Activated CD8-positive, alpha-beta T cell treated with anti-CD3 and anti-CD28 coated beads for 36 hours (primary cell): ENCODE results near the gene ELMO2. TPM values are rescaled to one million over a fixed set of nuclear protein-coding genes. Genes with fewer than 3 reads are reported as not detected.
A peak's percentile ranks its signal among the peaks of the same experiment; 100 is the strongest.

ENCODE experiments used
- ATAC-seq: fragments of 200-7000 bp; cut with Tn5 transposase; one replicate; pipeline ENCODE4 v1.10.0; 2021; ENCODE audit warnings: mild to moderate bottlenecking, moderate library complexity
- CTCF ChIA-PET: fragments of 350-600 bp; sonication (Branson Sonifier 250); formaldehyde crosslinking; loops from one replicate; lab custom pipeline; 2021; ENCODE audit warnings: antibody characterized with exemption; lab: Charles Lee
- POLR2A ChIA-PET: fragments of 350-600 bp; sonication (Branson Sonifier 250); formaldehyde crosslinking; loops from one replicate; lab custom pipeline; 2021; ENCODE audit warnings: antibody characterized with exemption; lab: Charles Lee
- DNase-seq: peaks from one replicate; pipeline ENCODE4 v3.0.0-alpha.2; 2020
- H3K27ac Mint-ChIP-seq: one replicate; pipeline ENCODE4 v1.8.0; 2021; ENCODE audit warnings: mild to moderate bottlenecking, mixed read lengths
- H3K27me3 Mint-ChIP-seq: one replicate; pipeline ENCODE4 v1.8.0; 2021; ENCODE audit warnings: mixed read lengths
- H3K36me3 Mint-ChIP-seq: one replicate; pipeline ENCODE4 v1.8.0; 2021; ENCODE audit warnings: low read depth, mixed read lengths
- H3K4me1 Mint-ChIP-seq: one replicate; pipeline ENCODE4 v1.8.0; 2021; ENCODE audit warnings: low read depth, mixed read lengths
- H3K4me3 Mint-ChIP-seq: one replicate; pipeline ENCODE4 v1.8.0; 2021; ENCODE audit warnings: mild to moderate bottlenecking, moderate library complexity, mixed read lengths
- H3K9me3 Mint-ChIP-seq: one replicate; pipeline ENCODE4 v1.8.0; 2021; ENCODE audit warnings: mixed read lengths
- CTCF ChIP-seq: fragments of 200-600 bp; IDR thresholded peaks from one replicate; pipeline ENCODE4 v1.8.0; 2022; ENCODE audit warnings: antibody characterized with exemption, mild to moderate bottlenecking
- intact Hi-C: fragments of 100-400 bp; cut with micrococcal nuclease; formaldehyde crosslinking; loops from one replicate; pipeline ENCODE4 v1.10.0; 2022
- total RNA-seq, 2 experiments: library from RNA; stranded (reverse); gene quantifications; one replicate each; pipeline ENCODE4 v1.2.3, GENCODE V29; 2021

Gene ELMO2
- total RNA-seq, 2 experiments from 2014 or later, result 36.2 to 38.1 TPM

- Mint-ChIP-seq H3K27me3 (no peaks in the 10 kb centered on the region), H3K4me3 (peak overlapping the region; percentile 95), H3K27ac (peak overlapping the region; percentile 81), H3K9me3 (no peaks in the 10 kb centered on the region), H3K36me3 (peaks cover 26% of the 10 kb centered on the region), H3K4me1 (peaks cover 88% of the 10 kb centered on the region)
- ATAC-seq (no peak), DNase-seq (no peak)
- intact Hi-C loops, result no loop called here
- ChIA-PET POLR2A (interaction anchor here (0.7 to 5.7 kb wide), 2 partner anchors 27 to 40 kb away, joined by 3 to 32 read pairs; no protein-coding TSS in a partner anchor), CTCF (no interaction called here)
- no peak for TF ChIP-seq CTCF
These were observed 44.6 kb downstream of the ELMO2 start for GRCh38 chr20:46361811-46362210.

- no peak for TF ChIP-seq CTCF
- H3K9me3 Mint-ChIP-seq, result no peaks in the 10 kb centered on the region
- ATAC-seq (peak; percentile 8), DNase-seq (peak; percentile 48)
- peaks cover 84% of the 10 kb centered on the region for H3K4me1 Mint-ChIP-seq
- H3K4me3 Mint-ChIP-seq, result peak overlapping the region; percentile 95
- H3K27me3 Mint-ChIP-seq, result no peaks in the 10 kb centered on the region
- ChIA-PET CTCF (interaction anchor here (1.7 kb wide), 1 partner anchor 347 kb away, joined by 3 read pairs; no protein-coding TSS in a partner anchor), POLR2A (interaction anchor here (0.7 to 5.7 kb wide), 2 partner anchors 28 to 41 kb away, joined by 3 to 32 read pairs; no protein-coding TSS in a partner anchor)
- peaks cover 24% of the 10 kb centered on the region for H3K36me3 Mint-ChIP-seq
- H3K27ac Mint-ChIP-seq, result peak overlapping the region; percentile 81
- intact Hi-C loops, result no loop called here
These were observed 45.0 kb downstream of the ELMO2 start for GRCh38 chr20:46361381-46361780.

GRCh38 chr20:46359233-46359751, 47.1 kb downstream of the ELMO2 start:
- no peak for ATAC-seq
- H3K36me3 Mint-ChIP-seq, result peaks cover 21% of the 10 kb centered on the region
- H3K4me3 Mint-ChIP-seq, result no peak overlapping the region
- DNase-seq, result no peak
- H3K27me3 Mint-ChIP-seq, result no peaks in the 10 kb centered on the region
- ChIA-PET CTCF (interaction anchor here (3.5 kb wide), 1 partner anchor 11 kb away, joined by 16 read pairs; no protein-coding TSS in a partner anchor), POLR2A (interaction anchor here (1.0 kb wide), 1 partner anchor 74 kb away, joined by 3 read pairs; no protein-coding TSS in a partner anchor)
- H3K27ac Mint-ChIP-seq, result peak overlapping the region; percentile 72
- no peak for TF ChIP-seq CTCF
- H3K4me1 Mint-ChIP-seq, result peaks cover 73% of the 10 kb centered on the region
- H3K9me3 Mint-ChIP-seq, result no peaks in the 10 kb centered on the region
- intact Hi-C loops, result no loop called here

- Mint-ChIP-seq H3K27me3 (no peaks in the 10 kb centered on the region), H3K27ac (peak overlapping the region; percentile 72), H3K9me3 (no peaks in the 10 kb centered on the region), H3K36me3 (peaks cover 20% of the 10 kb centered on the region), H3K4me3 (no peak overlapping the region), H3K4me1 (peaks cover 69% of the 10 kb centered on the region)
- DNase-seq (no peak), ATAC-seq (no peak)
- POLR2A ChIA-PET, result interaction anchor here (0.8 to 1.0 kb wide), 3 partner anchors 10 to 75 kb away, joined by 3 to 6 read pairs (median 3); no protein-coding TSS in a partner anchor
- CTCF ChIA-PET, result interaction anchor here (1.8 to 3.5 kb wide), 2 partner anchors 10 to 52 kb away, joined by 7 to 16 read pairs; no protein-coding TSS in a partner anchor
- intact Hi-C loops, result no loop called here
- no peak for TF ChIP-seq CTCF
These were observed 47.9 kb downstream of the ELMO2 start for GRCh38 chr20:46358346-46359058.
